Muscle of leg (tissue), 11 donors: ENCODE data around the gene PTPN1. TPM values are rescaled to one million over a fixed set of nuclear protein-coding genes. Genes with fewer than 3 reads are reported as not detected.
"Not testable (repeated sequence)": the region's sequence is repeated elsewhere in the genome, so short reads cannot be mapped to it uniquely, and the experiment has no call there.

Experiments used
- DNase-seq: peaks from one replicate; pipeline ENCODE4 v3.0.0; 2013
- H3K27ac ChIP-seq: one replicate; pipeline ENCODE4 v1.5.1; 2013; ENCODE audit warnings: mild to moderate bottlenecking, low read length, control low read depth
- H3K27me3 ChIP-seq: one replicate; pipeline ENCODE4 v1.6.1; 2013; ENCODE audit warnings: low read length; ENCODE audit not compliant: control insufficient read depth, insufficient read depth
- H3K36me3 ChIP-seq: one replicate; pipeline ENCODE4 v1.6.1; 2013; ENCODE audit warnings: low read length; ENCODE audit not compliant: control insufficient read depth, insufficient read depth
- H3K4me1 ChIP-seq: one replicate; pipeline ENCODE4 v1.6.1; 2013; ENCODE audit warnings: low read length; ENCODE audit not compliant: control insufficient read depth, insufficient read depth
- H3K4me3 ChIP-seq: one replicate; pipeline ENCODE4 v1.5.1; 2013; ENCODE audit warnings: low read length, control low read depth
- H3K9me3 ChIP-seq: replicated peaks from 2 replicates; pipeline ENCODE4 v1.6.1; 2013; ENCODE audit warnings: low read depth, low read length; ENCODE audit not compliant: control insufficient read depth
- WGBS: methylation state at CpG from one replicate; pipeline ENCODE4 v1.1.5; 2013; ENCODE audit warnings: missing lambda C conversion rate; ENCODE audit not compliant: insufficient coverage; 5-methylcytosine and 5-hydroxymethylcytosine counted together
- polyA plus RNA-seq, 8 donors: library from polyadenylated mRNA; unstranded; fragments of 120-200 nt; gene quantifications; one replicate each; pipeline versions ENCODE4 v1.2.1 to v1.2.3, GENCODE V29; 2013; ENCODE audit warnings: inconsistent platforms in 1 of 8, low replicate concordance in 1 of 8; ENCODE audit not compliant: insufficient read length in 8 of 8, insufficient read depth in 1 of 8
- total RNA-seq: library from RNA; stranded (reverse); fragments of 120-200 nt; gene quantifications from one replicate; pipeline ENCODE4 v1.2.4, GENCODE V29; 2013

The PTPN1 gene
- total and polyA plus RNA-seq, 9 donors: 12.5 to 22.5 (median 18.4) TPM

DNA sequence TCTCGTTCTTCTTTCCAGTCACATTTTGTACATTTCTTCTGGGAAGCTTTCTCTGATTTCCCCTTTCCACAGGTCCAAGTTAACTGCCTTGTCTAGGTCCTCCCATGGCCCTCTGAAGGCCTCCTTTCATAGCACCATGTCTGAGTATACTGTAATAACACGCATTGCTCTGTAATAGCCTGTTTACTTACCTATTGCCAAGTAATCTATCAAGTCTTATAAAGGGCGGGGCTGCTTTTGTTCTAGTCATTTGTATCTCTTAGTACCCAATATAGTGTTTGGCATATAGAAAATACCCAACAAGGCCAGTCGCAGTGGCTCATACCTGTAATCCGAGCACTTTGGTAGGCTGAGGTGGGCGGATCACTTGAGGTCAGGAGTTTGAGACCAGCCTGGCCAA lies 17.9 kb downstream of the PTPN1 start:
- Histone ChIP-seq H3K4me3 (no peak overlapping the region), H3K27ac (no peak overlapping the region), H3K27me3 (no peaks in the 10 kb centered on the region), H3K36me3 (no peaks in the 10 kb centered on the region), H3K4me1 (peaks cover 12% of the 10 kb centered on the region), H3K9me3 (no peaks in the 10 kb centered on the region)
- WGBS: 100% methylated on average over 1 of the region's 6 CpGs
- no peak for DNase-seq

- no peak overlapping the region for H3K27ac ChIP-seq
- WGBS: 49% methylated on average over 3 of the region's 6 CpGs
- H3K4me3 ChIP-seq: no peak overlapping the region
- peaks cover 14% of the 10 kb centered on the region for H3K4me1 ChIP-seq
- H3K9me3 ChIP-seq: no peaks in the 10 kb centered on the region
- H3K36me3 ChIP-seq: no peaks in the 10 kb centered on the region
- no peaks in the 10 kb centered on the region for H3K27me3 ChIP-seq
- no peak for DNase-seq
Observed at GRCh38 chr20:50528804-50529351, 18.7 kb downstream of the PTPN1 start.

GRCh38 chr20:50532221-50532620 lies 22.0 kb downstream of the PTPN1 start:
- H3K36me3 ChIP-seq: no peaks in the 10 kb centered on the region
- no peaks in the 10 kb centered on the region for H3K9me3 ChIP-seq
- H3K27ac ChIP-seq: no peak overlapping the region
- H3K4me1 ChIP-seq: peaks cover 9% of the 10 kb centered on the region
- no peak overlapping the region for H3K4me3 ChIP-seq
- no peaks in the 10 kb centered on the region for H3K27me3 ChIP-seq
- no peak for DNase-seq
- WGBS: 84% methylated on average over 3 of the region's 6 CpGs

DNA sequence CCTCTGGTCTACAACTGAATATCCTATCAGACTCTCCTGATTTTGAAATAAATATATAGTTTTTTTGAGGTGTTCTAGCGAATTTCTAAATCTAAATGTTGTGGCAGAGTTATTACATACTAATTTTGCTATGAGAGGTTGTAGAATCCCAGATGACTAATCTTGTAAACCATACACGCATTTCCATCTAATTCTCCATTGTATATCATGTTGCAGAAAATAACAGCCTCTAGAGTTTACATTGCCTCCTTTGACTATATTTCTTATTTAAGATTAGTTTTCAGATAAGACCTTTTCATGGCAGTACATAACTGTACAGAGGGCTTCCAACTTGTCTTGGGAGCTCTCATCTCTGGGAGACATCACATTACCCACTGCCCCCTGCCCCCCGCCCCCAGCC lies 22.9 kb downstream of the PTPN1 start:
- no peak overlapping the region for H3K4me3 ChIP-seq
- H3K27ac ChIP-seq: no peak overlapping the region
- H3K27me3 ChIP-seq: no peaks in the 10 kb centered on the region
- no CpG with 5 or more reads among the region's 3 CpGs for WGBS
- no peak for DNase-seq
- peaks cover 9% of the 10 kb centered on the region for H3K4me1 ChIP-seq
- no peaks in the 10 kb centered on the region for H3K36me3 ChIP-seq
- no peaks in the 10 kb centered on the region for H3K9me3 ChIP-seq

DNA sequence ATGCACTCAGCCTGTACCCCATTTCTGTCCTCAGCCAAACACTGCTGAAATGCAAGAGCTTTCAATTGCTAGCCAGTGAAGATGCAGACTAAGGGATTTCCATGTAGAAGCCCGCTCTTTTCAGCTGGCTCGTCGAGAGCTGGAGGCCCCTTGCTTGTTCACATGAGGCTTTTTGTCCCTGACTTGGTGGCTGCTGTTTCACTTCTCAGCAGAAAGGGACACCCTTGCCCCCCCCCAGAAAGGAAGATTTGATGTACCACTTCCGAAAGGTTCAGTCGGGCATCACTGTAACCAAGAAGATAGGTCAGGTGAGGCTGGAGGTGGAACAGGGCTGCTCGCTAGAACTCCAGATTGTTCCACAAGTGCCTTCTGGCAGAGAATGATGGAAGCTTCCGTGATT lies 23.3 kb downstream of the PTPN1 start:
- Histone ChIP-seq H3K27ac (no peak overlapping the region), H3K36me3 (no peaks in the 10 kb centered on the region), H3K4me1 (peaks cover 9% of the 10 kb centered on the region), H3K27me3 (no peaks in the 10 kb centered on the region), H3K4me3 (no peak overlapping the region), H3K9me3 (no peaks in the 10 kb centered on the region)
- WGBS: 62% methylated on average over 3 of the region's 7 CpGs
- DNase-seq: no peak

DNA sequence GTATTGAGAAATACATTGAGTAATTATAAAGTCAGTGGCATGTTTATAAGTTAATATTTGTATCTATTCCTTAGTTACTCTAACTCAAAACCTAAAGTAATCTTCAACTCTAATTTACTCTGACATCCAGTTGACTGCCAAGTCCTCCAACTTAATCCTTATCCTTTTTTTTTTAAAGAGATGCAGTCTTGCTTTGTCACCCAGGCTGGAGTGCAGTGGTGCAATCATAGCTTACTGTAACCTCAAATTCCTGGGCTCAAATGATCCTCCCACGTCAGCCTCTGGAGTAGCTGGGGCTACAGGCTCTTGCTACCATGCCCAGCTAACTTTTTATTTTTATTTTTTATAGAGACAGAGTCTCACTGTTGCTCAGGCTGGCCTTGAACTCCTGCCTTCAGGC lies 24.4 kb downstream of the PTPN1 start:
- no CpG with 5 or more reads among the region's 1 CpG for WGBS
- Histone ChIP-seq H3K9me3 (no peaks in the 10 kb centered on the region), H3K36me3 (no peaks in the 10 kb centered on the region), H3K27ac (no peak overlapping the region), H3K27me3 (no peaks in the 10 kb centered on the region), H3K4me1 (peaks cover 9% of the 10 kb centered on the region), H3K4me3 (no peak overlapping the region)
- no peak for DNase-seq

DNA sequence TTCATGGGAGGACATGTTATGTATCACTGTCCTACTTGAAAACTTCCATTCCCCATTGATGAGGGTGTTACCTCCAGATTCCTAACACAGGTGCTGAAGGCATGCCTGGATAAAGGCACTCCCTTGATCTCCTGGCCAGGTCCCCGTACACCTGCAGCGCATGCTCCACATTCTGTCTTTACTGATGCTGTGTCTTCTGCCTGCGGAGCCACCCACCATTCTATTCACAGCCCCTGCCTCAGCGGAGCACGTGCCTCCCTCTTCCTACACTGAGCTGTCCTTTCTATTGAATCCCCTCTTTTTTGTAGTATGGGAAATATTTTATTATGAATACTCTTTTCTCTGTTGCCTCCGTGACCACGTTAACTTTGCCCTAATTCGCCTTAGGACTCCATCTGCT lies 25.0 kb downstream of the PTPN1 start:
- Histone ChIP-seq H3K36me3 (no peaks in the 10 kb centered on the region), H3K27me3 (no peaks in the 10 kb centered on the region), H3K27ac (no peak overlapping the region), H3K9me3 (no peaks in the 10 kb centered on the region), H3K4me3 (no peak overlapping the region), H3K4me1 (peaks cover 9% of the 10 kb centered on the region)
- no peak for DNase-seq
- WGBS: 80% methylated on average over 1 of the region's 8 CpGs

GRCh38 chr20:50536333-50536732 lies 26.1 kb downstream of the PTPN1 start:
- H3K27me3 ChIP-seq: no peaks in the 10 kb centered on the region
- WGBS: 60% methylated on average over 2 of the region's 4 CpGs
- no peak overlapping the region for H3K27ac ChIP-seq
- peaks cover 17% of the 10 kb centered on the region for H3K4me1 ChIP-seq
- H3K4me3 ChIP-seq: no peak overlapping the region
- no peaks in the 10 kb centered on the region for H3K9me3 ChIP-seq
- peaks cover 8% of the 10 kb centered on the region for H3K36me3 ChIP-seq
- no peak for DNase-seq

- Histone ChIP-seq H3K9me3 (no peaks in the 10 kb centered on the region), H3K4me3 (no peak overlapping the region), H3K36me3 (peaks cover 9% of the 10 kb centered on the region), H3K4me1 (peaks cover 15% of the 10 kb centered on the region), H3K27me3 (no peaks in the 10 kb centered on the region), H3K27ac (no peak overlapping the region)
- no peak for DNase-seq
- 84% methylated on average over 3 of the region's 7 CpGs for WGBS
Observed at GRCh38 chr20:50537546-50538201, 27.5 kb downstream of the PTPN1 start.

DNA sequence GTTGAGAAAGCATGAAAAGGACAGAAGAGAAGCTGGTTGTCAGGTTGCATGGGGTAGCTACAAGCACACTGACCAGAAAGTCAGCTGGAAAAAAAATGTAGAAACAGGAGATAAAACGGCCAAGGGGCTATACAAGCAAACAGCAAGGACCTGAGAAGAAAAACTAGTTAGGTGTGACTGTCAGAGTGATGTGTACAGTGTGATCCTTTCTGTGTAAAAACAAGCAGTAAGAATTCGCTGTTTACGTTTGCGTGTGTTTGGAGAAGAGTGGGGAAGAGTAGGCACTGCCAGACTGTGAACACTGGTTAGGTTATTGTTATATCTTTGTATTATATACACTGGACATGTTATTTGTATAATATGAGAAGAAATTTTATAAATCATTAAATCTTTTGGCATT lies 28.1 kb downstream of the PTPN1 start:
- Histone ChIP-seq H3K27me3 (no peaks in the 10 kb centered on the region), H3K9me3 (no peaks in the 10 kb centered on the region), H3K36me3 (peaks cover 9% of the 10 kb centered on the region), H3K4me1 (peaks cover 13% of the 10 kb centered on the region), H3K27ac (no peak overlapping the region), H3K4me3 (no peak overlapping the region)
- 38% methylated on average over 1 of the region's 4 CpGs for WGBS
- no peak for DNase-seq

DNA sequence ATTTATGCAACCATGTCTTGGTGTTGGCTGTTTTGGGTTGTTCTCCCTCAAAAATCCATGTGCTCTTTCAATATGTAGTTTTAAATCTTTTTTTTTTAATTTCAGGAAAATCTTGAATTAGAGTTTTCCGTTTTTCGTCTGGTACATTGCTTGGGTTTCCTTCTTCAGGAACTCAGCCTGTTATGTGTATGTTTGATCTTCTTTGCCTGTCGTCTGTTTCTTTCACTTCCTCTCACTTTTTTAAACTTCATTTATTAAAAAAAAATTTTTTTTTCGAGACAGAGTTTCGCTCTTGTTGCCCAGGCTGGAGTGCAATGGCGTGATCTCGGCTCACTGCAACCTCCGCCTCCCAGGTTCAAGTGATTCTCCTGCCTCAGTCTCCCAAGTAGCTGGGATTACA lies 29.6 kb downstream of the PTPN1 start:
- no CpG with 5 or more reads among the region's 8 CpGs for WGBS
- not testable (repeated sequence) for H3K9me3 ChIP-seq, H3K4me3 ChIP-seq, H3K27me3 ChIP-seq, DNase-seq, H3K27ac ChIP-seq, H3K36me3 ChIP-seq
- H3K4me1 ChIP-seq: peaks cover 10% of the 10 kb centered on the region
